Measurements from ENCODE around the gene CES2. TPM values are rescaled to one million over a fixed set of nuclear protein-coding genes. Genes with fewer than 3 reads are reported as not detected.

CES2 gene
- total and polyA plus RNA-seq, 2 of the 8 experiments (the other 6 are each of a cell fraction or from before 2014, with no cell fraction given): 8.6 to 14.7 TPM

DNA sequence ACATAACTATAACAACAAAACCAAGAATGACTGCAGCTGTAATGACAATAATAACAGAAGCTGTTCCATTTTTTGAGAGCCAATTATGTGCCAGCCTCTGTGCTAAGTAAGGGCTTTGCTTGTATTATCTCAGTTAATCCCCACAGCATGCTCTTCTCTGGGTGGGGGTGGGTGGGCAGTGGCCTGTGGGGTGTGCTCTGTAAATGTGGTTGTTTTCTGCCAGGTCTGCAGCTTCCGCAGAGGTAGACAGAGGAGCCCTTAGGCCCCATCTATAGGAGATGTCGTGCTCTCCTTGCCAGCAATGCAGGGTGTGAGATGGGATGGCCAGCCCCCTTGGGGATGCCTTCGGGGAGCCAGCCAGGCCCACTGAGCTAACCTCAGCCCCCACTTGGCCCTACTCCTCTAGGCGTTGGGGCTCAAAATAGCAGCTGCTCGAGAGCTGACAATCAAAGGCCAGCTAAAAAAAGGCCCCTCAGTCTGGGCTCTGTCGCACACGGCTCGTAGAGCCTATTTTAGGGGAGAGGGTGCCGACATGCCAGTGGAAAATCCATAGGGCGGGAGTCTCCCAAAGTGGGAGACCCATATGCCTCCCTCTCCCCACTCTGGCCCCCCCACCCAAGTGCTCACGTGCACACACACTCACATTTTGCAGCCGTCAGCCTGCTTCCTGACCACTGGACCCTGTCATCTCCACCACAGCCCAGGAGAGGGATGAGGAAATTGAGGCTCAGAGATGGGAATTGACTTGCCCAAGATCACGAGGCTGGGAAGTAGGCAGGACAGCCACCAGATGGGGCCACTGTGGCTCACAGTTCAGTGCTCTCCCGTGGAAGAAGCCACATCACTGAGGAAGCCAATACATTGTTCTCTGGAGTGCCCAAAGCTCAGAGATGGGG is 32.4 kb upstream of the CES2 start:
- Histone ChIP-seq H4K5ac (ENCODE audit: insufficient read length, low read depth, low read length) (no peak overlapping the region), H2BK15ac (ENCODE audit: low read length) (0 out of 2 replicates have a peak overlapping the region, but pooled peaks have one; percentile 10), H3K56ac (replicated peaks; ENCODE audit: insufficient read length, low read depth, low read length) (no peak overlapping the region), H3K18ac (ENCODE audit: extremely low read depth, low read length) (no peak overlapping the region), H3K27me3 (replicated peaks in 1 of 4; ENCODE audit: control insufficient read depth in 3 of 4, extremely low read depth in 1 of 4, insufficient read depth in 3 of 4, low read length in 3 of 4) (no peaks in the 10 kb centered on the region; a peak in 1 of 7 replicates), H2BK5ac (ENCODE audit: low read depth, low read length) (no peak overlapping the region), H3K4me2 (ENCODE audit: insufficient read depth in 1 of 2, low read depth in 2 of 2, low read length in 2 of 2) (no peak overlapping the region), H3K79me2 (ENCODE audit: control insufficient read depth in 1 of 2, insufficient read depth in 2 of 2, low read length in 2 of 2) (no peaks in the 10 kb centered on the region), H3K4me1 (replicated peaks in 1 of 4; ENCODE audit: control insufficient read depth in 3 of 4, insufficient read depth in 4 of 4, low read length in 3 of 4) (peaks cover 0 to 6% (median 3%) of the 10 kb centered on the region in 4 experiments; a peak in 4 of 7 replicates), H3K79me1 (ENCODE audit: low read depth, low read length) (no peaks in the 10 kb centered on the region), H3K4me3 (ENCODE audit: extremely low read depth in 1 of 4, insufficient read depth in 2 of 4, low read depth in 3 of 4, low read length in 4 of 4) (no peak overlapping the region), H3K4ac (replicated peaks; ENCODE audit: insufficient read length, low read depth, low read length) (no peak overlapping the region), H3K14ac (ENCODE audit: insufficient read length) (no peak overlapping the region), H2AFZ (ENCODE audit: low read length) (no peak overlapping the region), H3K23ac (ENCODE audit: insufficient read length) (no peak overlapping the region), H2BK120ac (replicated peaks; ENCODE audit: low read depth, low read length) (no peak overlapping the region), H4K91ac (replicated peaks; ENCODE audit: insufficient read length, low read length) (no peak overlapping the region), H2AK5ac (ENCODE audit: low read depth, low read length) (no peak overlapping the region), H3K27ac (ENCODE audit: low read depth, low read length) (no peak overlapping the region), H2BK20ac (ENCODE audit: low read length) (no peak overlapping the region), H3K9me3 (ENCODE audit: insufficient read depth in 2 of 2, low read depth in 1 of 2, low read length in 1 of 2) (no peaks in the 10 kb centered on the region), H2BK12ac (ENCODE audit: low read depth, low read length) (no peak overlapping the region), H3K9ac (replicated peaks in 1 of 4; ENCODE audit: extremely low read depth in 1 of 4, low read depth in 3 of 4, low read length in 3 of 4) (no peak overlapping the region), H4K8ac (ENCODE audit: extremely low read depth, insufficient read depth, low read length) (no peak overlapping the region), H4K20me1 (replicated peaks in 1 of 2; ENCODE audit: control insufficient read depth in 1 of 2, insufficient read depth in 2 of 2, low read length in 2 of 2) (no peaks in the 10 kb centered on the region), H3K36me3 (ENCODE audit: control insufficient read depth in 2 of 4, insufficient read depth in 4 of 4, low read length in 3 of 4) (no peaks in the 10 kb centered on the region), H3K23me2 (ENCODE audit: low read depth, low read length) (no peaks in the 10 kb centered on the region)
- 81% methylated on average over 14 of the region's 14 CpGs; no CpG with 5 or more reads in 1 of the 2 experiments for WGBS, 2 experiments (ENCODE audit: extremely low coverage in 1 of 2, insufficient coverage in 1 of 2, insufficient read length in 1 of 2, insufficient replicate concordance in 2 of 2, low coverage in 1 of 2, low lambda C conversion rate in 2 of 2, missing lambda C conversion rate in 1 of 2)
- POLR2A ChIA-PET (ENCODE audit: partially characterized antibody): interaction anchor here (1.2 to 1.5 kb wide), 2 partner anchors 10 to 22 kb away, joined by 5 read pairs; partner anchors contain the start of gene PDP2
- CTCF ChIA-PET (ENCODE audit: partially characterized antibody): interaction anchor here (0.9 to 42.0 kb wide), 6 partner anchors 4 to 66 kb away, joined by 3 to 1009 read pairs (median 5); partner anchors contain the start of genes CDH16, CES3, PDP2 and RRAD
- no peak for FAIRE-seq
- no peak for DNase-seq (ENCODE audit: low read depth in 1 of 2, low spot score in 2 of 2)
- no peak for TF ChIP-seq JUN (IDR thresholded peaks at IDR 0.05; ENCODE audit: low read depth, low read length)
- no peak for TF ChIP-seq RBBP5 (IDR thresholded peaks at IDR 0.05; ENCODE audit: borderline replicate concordance, low read depth, low read length)
- TF ChIP-seq ZNF274 (IDR thresholded peaks at IDR 0.05; ENCODE audit: borderline replicate concordance, extremely low read depth, low read length): no peak
- no peak for TF ChIP-seq FOSL1 (IDR thresholded peaks at IDR 0.05; ENCODE audit: insufficient read depth, low read depth, low read length)
- TF ChIP-seq BRCA1 (IDR thresholded peaks at IDR 0.05; ENCODE audit: low read depth, low read length): no peak
- TF ChIP-seq, protein P1, sequence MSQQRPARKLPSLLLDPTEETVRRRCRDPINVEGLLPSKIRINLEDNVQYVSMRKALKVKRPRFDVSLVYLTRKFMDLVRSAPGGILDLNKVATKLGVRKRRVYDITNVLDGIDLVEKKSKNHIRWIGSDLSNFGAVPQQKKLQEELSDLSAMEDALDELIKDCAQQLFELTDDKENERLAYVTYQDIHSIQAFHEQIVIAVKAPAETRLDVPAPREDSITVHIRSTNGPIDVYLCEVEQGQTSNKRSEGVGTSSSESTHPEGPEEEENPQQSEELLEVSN (IDR thresholded peaks at IDR 0.05): no peak
- no peak for TF ChIP-seq ASH2L (IDR thresholded peaks at IDR 0.05; ENCODE audit: low read length)
- TF ChIP-seq KDM4A (IDR thresholded peaks at IDR 0.05; ENCODE audit: low read depth, low read length, severe bottlenecking): no peak

All from H1 (cell line).